HepG2 (cell line): ENCODE results near the gene THBS2. TPM values are rescaled to one million over a fixed set of nuclear protein-coding genes. Genes with fewer than 3 reads are reported as not detected.

ENCODE experiments used
- ATAC-seq: fragments of 200-7000 bp; cut with Tn5 transposase; 3 replicates; pipeline ENCODE4 v1.9.1; 2020; ENCODE audit warnings: mild to moderate bottlenecking, moderate library complexity
- BruUV-seq: library from RNA; stranded (reverse); fragments of 400-500 nt; replicated peaks from 2 replicates; lab custom pipeline; 2021; lab: Mats Ljungman, UMichigan
- CTCF ChIA-PET: fragments of 300-600 bp; formaldehyde crosslinking; extraction: SDS; loops from one replicate; lab custom pipeline; 2021; ENCODE audit warnings: low total read pairs, inconsistent platforms, low intra/inter-chr PET ratio; lab: Yijun Ruan, JAX
- POLR2A ChIA-PET: fragments of 350-600 bp; sonication (Branson Sonifier 250); formaldehyde crosslinking; loops from one replicate; lab custom pipeline; 2020; ENCODE audit warnings: antibody characterized with exemption, inconsistent platforms; lab: Yijun Ruan, JAX
- DNase-seq: peaks from one replicate; pipeline ENCODE4 v3.0.0-alpha.2; 2015; ENCODE audit warnings: low spot score
- FAIRE-seq: peaks from 3 replicates; lab custom pipeline; 2011; peaks lifted over from hg19 to GRCh38; lab: Jason Lieb, UNC
- H2AFZ ChIP-seq: one replicate; pipeline ENCODE4 v1.6.1; 2011; ENCODE audit warnings: low read length, inconsistent platforms
- H3K27ac ChIP-seq: fragments of 300-600 bp; 3 replicates; pipeline ENCODE4 v1.8.0; 2011; ENCODE audit warnings: mixed run types, mild to moderate bottlenecking, mixed read lengths, low read length, inconsistent platforms; ENCODE audit not compliant: insufficient read depth; ENCODE audit errors: extremely low read length
- H3K27me3 ChIP-seq, 2 experiments: fragments of 200-600 bp in 1 of 2; 2 replicates in 1 of 2; 3 replicates in 1 of 2; pipeline versions ENCODE4 v1.6.0 to v1.8.0; 2011; ENCODE audit warnings: low read length in 2 of 2, mild to moderate bottlenecking in 2 of 2, moderate library complexity in 2 of 2, inconsistent platforms in 1 of 2; ENCODE audit not compliant: insufficient read depth in 2 of 2, control insufficient read depth in 1 of 2
- H3K36me3 ChIP-seq, 2 experiments: fragments of 200-600 bp in 1 of 2; replicated peaks in 1 of 2; 2 replicates in 1 of 2; 3 replicates in 1 of 2; pipeline versions ENCODE4 v1.5.1 to v1.8.0; 2011; ENCODE audit warnings: low read length in 2 of 2, inconsistent platforms in 1 of 2; ENCODE audit not compliant: insufficient read depth in 2 of 2, control insufficient read depth in 1 of 2
- H3K4me1 ChIP-seq: 2 replicates; pipeline ENCODE4 v1.5.1; 2012; ENCODE audit warnings: low read length, inconsistent platforms; ENCODE audit not compliant: insufficient read depth
- H3K4me2 ChIP-seq: 2 replicates; pipeline ENCODE4 v1.6.0; 2011; ENCODE audit warnings: low read depth, low read length, inconsistent platforms
- H3K4me3 ChIP-seq, 3 experiments: fragments of 200-600 bp in 1 of 3; sonication (generic), shearing (Covaris generic) in 1 of 3; replicated peaks in 1 of 3; 2 replicates each; pipeline ENCODE4 v1.5.1; 2011 to 2016; ENCODE audit warnings: low read length in 3 of 3, inconsistent platforms in 2 of 3, low read depth in 2 of 3, mild to moderate bottlenecking in 2 of 3, control low read depth in 1 of 3, mixed read lengths in 1 of 3; ENCODE audit not compliant: insufficient read depth in 1 of 3
- H3K79me2 ChIP-seq: one replicate; pipeline ENCODE4 v1.6.1; 2011; ENCODE audit warnings: low read length, inconsistent platforms; ENCODE audit not compliant: insufficient read depth
- H3K9ac ChIP-seq: 2 replicates; pipeline ENCODE4 v1.6.0; 2011; ENCODE audit warnings: mild to moderate bottlenecking, low read depth, low read length, inconsistent platforms; ENCODE audit not compliant: insufficient read depth
- H3K9me3 ChIP-seq: 2 replicates; pipeline ENCODE4 v1.5.1; 2012; ENCODE audit warnings: mild to moderate bottlenecking, low read length
- H4K20me1 ChIP-seq: 2 replicates; pipeline ENCODE4 v1.6.0; 2011; ENCODE audit warnings: inconsistent platforms, mild to moderate bottlenecking, low read length, moderate library complexity; ENCODE audit not compliant: insufficient read depth
- BRD4 ChIP-seq: sonication (generic); formaldehyde crosslinking; IDR thresholded peaks from 2 replicates; pipeline ENCODE4 v1.4.0; 2020; ENCODE audit warnings: missing genetic modification reagents
- CCDC6 ChIP-seq: sonication (generic); formaldehyde crosslinking; IDR thresholded peaks from 2 replicates; pipeline ENCODE4 v1.8.1; 2022; ENCODE audit warnings: mild to moderate bottlenecking, missing genetic modification reagents, moderate library complexity
- CHD4 ChIP-seq: fragments of 200-600 bp; sonication (generic); IDR thresholded peaks from 2 replicates; pipeline ENCODE4 v1.7.0; 2017; ENCODE audit warnings: mild to moderate bottlenecking, low read length, borderline replicate concordance
- CREM ChIP-seq, 2 experiments: sonication (generic) in 1 of 2; formaldehyde crosslinking in 1 of 2; IDR thresholded peaks; 2 replicates each; pipeline versions ENCODE4 v1.4.0 to v1.6.1; 2016 to 2020; ENCODE audit warnings: antibody characterized with exemption in 1 of 2, mild to moderate bottlenecking in 1 of 2, missing genetic modification reagents in 1 of 2
- FOXP1 ChIP-seq, 2 experiments: fragments of 450-650 bp in 1 of 2; IDR thresholded peaks; 2 replicates each; pipeline ENCODE4 v1.6.1; 2017 to 2018; ENCODE audit warnings: antibody characterized with exemption in 1 of 2
- NAIF1 ChIP-seq: sonication (generic); formaldehyde crosslinking; IDR thresholded peaks from 2 replicates; pipeline ENCODE4 v1.5.0; 2020; ENCODE audit warnings: mild to moderate bottlenecking, missing genetic modification reagents, borderline replicate concordance
- RARA ChIP-seq: IDR thresholded peaks from 2 replicates; pipeline ENCODE4 v1.6.1; 2016; ENCODE audit warnings: missing genetic modification reagents, missing compliant biosample characterization
- TSC22D2 ChIP-seq: sonication (generic); formaldehyde crosslinking; IDR thresholded peaks from 2 replicates; pipeline ENCODE4 v1.5.1; 2020; ENCODE audit warnings: missing genetic modification reagents, mild to moderate bottlenecking, borderline replicate concordance
- U2AF2 ChIP-seq: fragments of 200-400 bp; formaldehyde crosslinking; IDR thresholded peaks from 2 replicates; pipeline ENCODE4 v1.6.1; 2017; ENCODE audit warnings: low read depth, mild to moderate bottlenecking, low read length
- ZBTB7B ChIP-seq: sonication (generic); formaldehyde crosslinking; IDR thresholded peaks from 2 replicates; pipeline ENCODE4 v1.4.0; 2020; ENCODE audit warnings: missing genetic modification reagents
- ZC3H4 ChIP-seq: sonication (generic); formaldehyde crosslinking; IDR thresholded peaks from 2 replicates; pipeline ENCODE4 v1.4.0; 2020; ENCODE audit warnings: missing genetic modification reagents, borderline replicate concordance
- ZFP62 ChIP-seq: sonication (generic); formaldehyde crosslinking; IDR thresholded peaks from 2 replicates; pipeline ENCODE4 v1.4.0; 2020; ENCODE audit warnings: missing genetic modification reagents
- ZNF724P ChIP-seq: sonication (generic); formaldehyde crosslinking; IDR thresholded peaks from 2 replicates; pipeline ENCODE4 v1.8.0; 2022; ENCODE audit warnings: missing genetic modification reagents, borderline replicate concordance
- ZNF737 ChIP-seq: sonication (generic); formaldehyde crosslinking; IDR thresholded peaks from 2 replicates; pipeline ENCODE4 v1.5.0; 2020; ENCODE audit warnings: missing genetic modification reagents, mild to moderate bottlenecking, borderline replicate concordance
- WGBS: methylation state at CpG from one replicate; pipeline ENCODE4 v1.1.6; 2017; ENCODE audit warnings: low lambda C conversion rate; 5-methylcytosine and 5-hydroxymethylcytosine counted together
- in situ Hi-C: cut with HindIII; loops from 2 replicates; pipeline ENCODE4 v1.10.0; 2017; ENCODE audit warnings: low pct_unique_long_range_greater_than_20kb; ENCODE audit not compliant: extremely low pct_ligation_motif_present
- intact Hi-C: fragments of 100-400 bp; cut with micrococcal nuclease; formaldehyde crosslinking; loops from one replicate; pipeline ENCODE4 v1.10.0; 2022; ENCODE audit not compliant: unreplicated experiment
- polyA plus RNA-seq, 8 experiments: library from polyadenylated mRNA; depleted of rRNA in 3 of 8; stranded (reverse) in 7 of 8; unstranded in 1 of 8; fragments of >200 nt; fragmentation: Illumina TruSeq in 4 of 8; extraction: Trizol in 4 of 8; gene quantifications; 2 replicates each; pipeline versions ENCODE4 v1.2.1 to v1.2.3, GENCODE V29; 2011 to 2016; ENCODE audit warnings: low read depth in 4 of 8, missing spikeins in 1 of 8, mixed read lengths in 1 of 8; ENCODE audit not compliant: insufficient read depth in 1 of 8
- total RNA-seq, 5 experiments: library from RNA; depleted of rRNA; stranded (reverse); fragments of >200 nt; fragmentation: Illumina TruSeq; extraction: Trizol; gene quantifications; 2 replicates each; pipeline ENCODE4 v1.2.3, GENCODE V29; 2016; ENCODE audit warnings: low read depth in 1 of 5
- TF ChIP-seq, protein P1 (sequence below): sonication (generic); formaldehyde crosslinking; IDR thresholded peaks from 2 replicates; pipeline ENCODE4 v1.4.0; 2020; ENCODE audit warnings: low read depth, mild to moderate bottlenecking, missing genetic modification reagents

THBS2 gene
- total and polyA plus RNA-seq, 2 of the 13 experiments (the other 11 are each of a cell fraction or from before 2014, with no cell fraction given): 0.12 to 0.15 TPM

DNA sequence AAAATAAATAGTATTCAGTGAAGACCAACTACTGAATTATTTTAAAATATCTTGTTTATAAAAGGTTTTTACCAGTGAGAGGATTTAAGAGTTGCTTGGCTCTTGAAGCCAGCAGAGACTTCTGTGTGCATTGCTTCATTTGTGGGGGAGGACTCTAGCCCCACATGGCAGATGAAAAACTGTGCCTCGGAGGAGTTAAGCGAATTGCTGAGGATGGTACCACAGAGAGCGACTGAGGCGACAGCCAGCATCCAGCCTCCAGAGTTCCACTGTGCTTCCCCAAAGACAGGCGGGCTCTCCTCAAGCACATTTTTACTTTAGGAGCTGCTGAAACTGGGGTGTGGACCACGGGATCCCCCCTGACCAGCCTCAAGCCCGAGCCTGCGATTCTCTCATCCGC lies 80.7 kb downstream of the THBS2 start (continued):
- no peak for TF ChIP-seq RARA (CRISPR knock-in tag)
- TF ChIP-seq ZBTB7B (CRISPR knock-in tag): no peak
- TF ChIP-seq ZC3H4 (CRISPR knock-in tag): no peak
- TF ChIP-seq ZFP62 (CRISPR knock-in tag): no peak

DNA sequence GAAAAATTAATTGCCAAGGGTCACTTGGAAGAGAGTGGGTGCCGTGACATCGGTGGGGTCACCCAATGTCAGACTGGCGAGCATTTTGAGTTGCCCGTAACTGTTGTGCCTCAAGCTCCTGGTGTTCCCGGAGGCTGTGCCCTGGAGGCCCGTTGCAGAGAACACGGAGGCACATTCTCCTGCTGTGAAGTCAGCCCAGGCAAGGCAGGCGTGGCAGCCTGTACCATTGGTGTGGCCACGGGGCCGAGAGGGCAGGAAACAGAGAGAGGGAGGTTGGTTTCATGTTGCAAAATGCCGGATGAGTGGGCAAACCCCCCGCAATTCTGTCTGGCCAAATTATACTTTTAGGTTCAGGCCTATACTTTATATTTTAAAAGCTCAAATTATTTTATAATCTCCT lies 81.2 kb downstream of the THBS2 start:
- CTCF ChIA-PET: no interaction called here
- no peak for DNase-seq
- no peak for FAIRE-seq
- 16% methylated on average over 10 of the region's 12 CpGs for WGBS
- TF ChIP-seq BRD4 (CRISPR knock-in tag): no peak
- TF ChIP-seq U2AF2: no peak
- no peak for TF ChIP-seq ZNF724P
- TF ChIP-seq FOXP1 (IDR thresholded peaks at IDR 0.05): no peak
- TF ChIP-seq FOXP1 (CRISPR knock-in tag; IDR thresholded peaks at IDR 0.05): no peak
- no peak for TF ChIP-seq CHD4
- TF ChIP-seq CCDC6: no peak
- no peak for TF ChIP-seq TSC22D2 (CRISPR knock-in tag)
- TF ChIP-seq ZNF737 (CRISPR knock-in tag): no peak
- TF ChIP-seq, protein P1, sequence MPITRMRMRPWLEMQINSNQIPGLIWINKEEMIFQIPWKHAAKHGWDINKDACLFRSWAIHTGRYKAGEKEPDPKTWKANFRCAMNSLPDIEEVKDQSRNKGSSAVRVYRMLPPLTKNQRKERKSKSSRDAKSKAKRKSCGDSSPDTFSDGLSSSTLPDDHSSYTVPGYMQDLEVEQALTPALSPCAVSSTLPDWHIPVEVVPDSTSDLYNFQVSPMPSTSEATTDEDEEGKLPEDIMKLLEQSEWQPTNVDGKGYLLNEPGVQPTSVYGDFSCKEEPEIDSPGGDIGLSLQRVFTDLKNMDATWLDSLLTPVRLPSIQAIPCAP (CRISPR knock-in tag): no peak
- no peak for TF ChIP-seq CREM (IDR thresholded peaks at IDR 0.05)
- TF ChIP-seq CREM (CRISPR knock-in tag; IDR thresholded peaks at IDR 0.05): no peak
- no peak for TF ChIP-seq NAIF1 (CRISPR knock-in tag)
- POLR2A ChIA-PET: no interaction called here
- Histone ChIP-seq H3K4me2 (no peak overlapping the region), H3K27me3 (peaks cover 8 to 96% of the 10 kb centered on the region in 2 experiments), H3K27ac (no peak overlapping the region), H2AFZ (no peak overlapping the region), H3K36me3 (no peaks in the 10 kb centered on the region), H3K79me2 (no peaks in the 10 kb centered on the region), H4K20me1 (no peaks in the 10 kb centered on the region), H3K9ac (no peak overlapping the region), H3K4me1 (no peaks in the 10 kb centered on the region), H3K9me3 (no peaks in the 10 kb centered on the region), H3K4me3 (no peak overlapping the region)
- no TSS peak for BruUV-seq
- no peak for ATAC-seq
- intact Hi-C loops: no loop called here
- in situ Hi-C loops: no loop called here
